ENCODE results near the gene HEATR1. TPM values are rescaled to one million over a fixed set of nuclear protein-coding genes. Genes with fewer than 3 reads are reported as not detected.

Gene HEATR1
- total RNA-seq, 2 experiments from 2014 or later: 82.4 to 89.1 TPM

- H3K9me3 Mint-ChIP-seq (ENCODE audit: low read depth): no peaks in the 10 kb centered on the region
- H3K4me3 Mint-ChIP-seq: peak overlapping the region; percentile 99
- ChIA-PET POLR2A (interaction anchor here (0.6 to 1.1 kb wide), 3 partner anchors 11 to 239 kb away, joined by 3 to 4 read pairs (median 3); no protein-coding TSS in a partner anchor), CTCF (interaction anchor here (0.6 to 2.0 kb wide), 2 partner anchors 11 to 380 kb away, joined by 3 to 5 read pairs; no protein-coding TSS in a partner anchor)
- intact Hi-C loops (cut with DNase I, micrococcal nuclease): loop anchor here (5.0 to 10.0 kb wide), 4 partner anchors 241 to 1018 kb away; partner anchors contain the start of genes B3GALNT2 (in 1 of the 2), ERO1B (in 1 of the 2), LYST (in 1 of the 2) and MTR (in 1 of the 2)
- H3K27me3 Mint-ChIP-seq: no peaks in the 10 kb centered on the region
- H3K4me1 Mint-ChIP-seq: peaks cover 27% of the 10 kb centered on the region
- DNase-seq (no peak), ATAC-seq (no peak)
- H3K36me3 Mint-ChIP-seq (ENCODE audit: low read depth): peaks cover 23% of the 10 kb centered on the region
- H3K27ac Mint-ChIP-seq: peak overlapping the region; percentile 98
Measured at GRCh38 chr1:236522937-236523703, 81.2 kb downstream of the HEATR1 start.

- Mint-ChIP-seq H3K9me3 (ENCODE audit: low read depth) (no peaks in the 10 kb centered on the region), H3K4me3 (no peak overlapping the region), H3K4me1 (peaks cover 37% of the 10 kb centered on the region), H3K27ac (no peak overlapping the region), H3K27me3 (no peaks in the 10 kb centered on the region), H3K36me3 (ENCODE audit: low read depth) (peaks cover 7% of the 10 kb centered on the region)
- DNase-seq (no peak), ATAC-seq (no peak)
- ChIA-PET POLR2A (no interaction called here), CTCF (interaction anchor here (1.0 kb wide), 1 partner anchor 12 kb away, joined by 4 read pairs; no protein-coding TSS in a partner anchor)
- intact Hi-C loops (cut with DNase I, micrococcal nuclease): loop anchor here (5.0 to 10.0 kb wide), 4 partner anchors 238 to 1016 kb away; partner anchors contain the start of genes B3GALNT2 (in 1 of the 2), ERO1B (in 1 of the 2), LYST (in 1 of the 2) and MTR (in 1 of the 2)
Measured at GRCh38 chr1:236520445-236521005, 83.8 kb downstream of the HEATR1 start.

GRCh38 chr1:236518322-236518721 is 86.0 kb downstream of the HEATR1 start:
- POLR2A ChIA-PET: no interaction called here
- Mint-ChIP-seq H3K27ac (no peak overlapping the region), H3K4me3 (no peak overlapping the region), H3K27me3 (no peaks in the 10 kb centered on the region), H3K4me1 (peaks cover 30% of the 10 kb centered on the region), H3K9me3 (ENCODE audit: low read depth) (no peaks in the 10 kb centered on the region), H3K36me3 (ENCODE audit: low read depth) (no peaks in the 10 kb centered on the region)
- ATAC-seq: no peak
- intact Hi-C loops (cut with DNase I, micrococcal nuclease): no loop called here
- DNase-seq: no peak
- CTCF ChIA-PET: interaction anchor here (0.9 to 1.9 kb wide), 3 partner anchors 10 to 465 kb away, joined by 3 to 6 read pairs (median 5); no protein-coding TSS in a partner anchor

GRCh38 chr1:236516929-236517704 is 87.2 kb downstream of the HEATR1 start:
- ATAC-seq (peak; percentile 62), DNase-seq (peak; percentile 33)
- Mint-ChIP-seq H3K4me1 (peaks cover 26% of the 10 kb centered on the region), H3K4me3 (peak overlapping the region; percentile 49), H3K27me3 (no peaks in the 10 kb centered on the region), H3K36me3 (ENCODE audit: low read depth) (no peaks in the 10 kb centered on the region), H3K9me3 (ENCODE audit: low read depth) (no peaks in the 10 kb centered on the region), H3K27ac (peak overlapping the region; percentile 81)
- CTCF ChIA-PET: interaction anchor here (1.0 to 1.9 kb wide), 4 partner anchors 9 to 232 kb away, joined by 3 to 6 read pairs (median 5); no protein-coding TSS in a partner anchor
- POLR2A ChIA-PET: no interaction called here
- intact Hi-C loops (cut with DNase I, micrococcal nuclease): no loop called here

- ChIA-PET CTCF (interaction anchor here (0.7 to 1.6 kb wide), 3 partner anchors 11 to 24 kb away, joined by 3 read pairs; no protein-coding TSS in a partner anchor), POLR2A (interaction anchor here (0.6 kb wide), 1 partner anchor 20 kb away, joined by 5 read pairs; no protein-coding TSS in a partner anchor)
- no peaks in the 10 kb centered on the region for H3K27me3 Mint-ChIP-seq
- no peak overlapping the region for H3K27ac Mint-ChIP-seq
- no peaks in the 10 kb centered on the region for H3K36me3 Mint-ChIP-seq (ENCODE audit: low read depth)
- H3K4me1 Mint-ChIP-seq: peaks cover 24% of the 10 kb centered on the region
- intact Hi-C loops (cut with DNase I, micrococcal nuclease): no loop called here
- ATAC-seq (no peak), DNase-seq (no peak)
- no peaks in the 10 kb centered on the region for H3K9me3 Mint-ChIP-seq (ENCODE audit: low read depth)
- H3K4me3 Mint-ChIP-seq: no peak overlapping the region
Measured at GRCh38 chr1:236515443-236515958, 88.8 kb downstream of the HEATR1 start.

GRCh38 chr1:236514703-236515442 is 89.4 kb downstream of the HEATR1 start:
- Mint-ChIP-seq H3K36me3 (ENCODE audit: low read depth) (no peaks in the 10 kb centered on the region), H3K4me3 (no peak overlapping the region)
- intact Hi-C loops (cut with DNase I, micrococcal nuclease): no loop called here

GRCh38 chr1:236511735-236512418 is 92.4 kb downstream of the HEATR1 start:
- ChIA-PET CTCF (interaction anchor here (0.6 to 1.2 kb wide), 3 partner anchors 22 to 386 kb away, joined by 3 read pairs; no protein-coding TSS in a partner anchor), POLR2A (interaction anchor here (0.6 to 0.7 kb wide), 2 partner anchors 43 to 382 kb away, joined by 4 read pairs; no protein-coding TSS in a partner anchor)
- Mint-ChIP-seq H3K27ac (no peak overlapping the region), H3K27me3 (no peaks in the 10 kb centered on the region), H3K4me1 (peaks cover 31% of the 10 kb centered on the region), H3K36me3 (ENCODE audit: low read depth) (no peaks in the 10 kb centered on the region), H3K9me3 (ENCODE audit: low read depth) (no peaks in the 10 kb centered on the region), H3K4me3 (no peak overlapping the region)
- intact Hi-C loops (cut with DNase I, micrococcal nuclease): no loop called here
- DNase-seq (no peak), ATAC-seq (no peak)

More at GRCh38 chr1:236514703-236515442, 89.4 kb downstream of the HEATR1 start:
- Mint-ChIP-seq H3K27me3 (no peaks in the 10 kb centered on the region), H3K4me1 (peaks cover 24% of the 10 kb centered on the region), H3K27ac (no peak overlapping the region), H3K9me3 (ENCODE audit: low read depth) (no peaks in the 10 kb centered on the region)
- DNase-seq (no peak), ATAC-seq (no peak)
- CTCF ChIA-PET: interaction anchor here (0.7 to 1.6 kb wide), 3 partner anchors 12 to 23 kb away, joined by 3 read pairs; no protein-coding TSS in a partner anchor
- POLR2A ChIA-PET: interaction anchor here (0.6 kb wide), 1 partner anchor 21 kb away, joined by 5 read pairs; no protein-coding TSS in a partner anchor

- H3K36me3 Mint-ChIP-seq (ENCODE audit: low read depth): no peaks in the 10 kb centered on the region
- no peaks in the 10 kb centered on the region for H3K27me3 Mint-ChIP-seq
- H3K27ac Mint-ChIP-seq: no peak overlapping the region
- intact Hi-C loops (cut with DNase I, micrococcal nuclease): loop anchor here in 1 of 2 experiments (5.0 kb wide), 1 partner anchor 58 kb away; no protein-coding TSS in a partner anchor
- H3K4me1 Mint-ChIP-seq: peaks cover 16% of the 10 kb centered on the region
- ChIA-PET CTCF (interaction anchor here (1.0 to 1.9 kb wide), 2 partner anchors 11 to 18 kb away, joined by 3 to 4 read pairs; no protein-coding TSS in a partner anchor), POLR2A (no interaction called here)
- DNase-seq: no peak
- no peaks in the 10 kb centered on the region for H3K9me3 Mint-ChIP-seq (ENCODE audit: low read depth)
- H3K4me3 Mint-ChIP-seq: no peak overlapping the region
- ATAC-seq: no peak
Measured at GRCh38 chr1:236509647-236510401, 94.5 kb downstream of the HEATR1 start.

GRCh38 chr1:236509203-236509602 is 95.1 kb downstream of the HEATR1 start:
- POLR2A ChIA-PET: no interaction called here
- intact Hi-C loops (cut with DNase I, micrococcal nuclease): loop anchor here in 1 of 2 experiments (5.0 kb wide), 1 partner anchor 57 kb away; no protein-coding TSS in a partner anchor
- H3K4me3 Mint-ChIP-seq: no peak overlapping the region
- no peaks in the 10 kb centered on the region for H3K36me3 Mint-ChIP-seq (ENCODE audit: low read depth)
- CTCF ChIA-PET: interaction anchor here (1.0 to 1.9 kb wide), 2 partner anchors 12 to 17 kb away, joined by 3 to 4 read pairs; no protein-coding TSS in a partner anchor
- H3K9me3 Mint-ChIP-seq (ENCODE audit: low read depth): no peaks in the 10 kb centered on the region
- no peak for DNase-seq
- no peak overlapping the region for H3K27ac Mint-ChIP-seq
- ATAC-seq: no peak
- H3K4me1 Mint-ChIP-seq: peaks cover 16% of the 10 kb centered on the region
- H3K27me3 Mint-ChIP-seq: no peaks in the 10 kb centered on the region

Measured in activated CD4-positive, alpha-beta T cell treated with anti-CD3 and anti-CD28 coated beads for 36 hours (primary cell).